Hypothalamus (tissue), 51 donors: ENCODE data around the gene TOE1.
"Not testable (repeated sequence)": the region's sequence is repeated elsewhere in the genome, so short reads cannot be mapped to it uniquely, and the experiment has no call there.

ENCODE experiments used
- DNase-seq, 51 donors: peaks; one replicate each; lab custom pipeline; 2025; lab: John Stamatoyannopoulos, UW

Gene TOE1

GRCh38 chr1:45339789-45340558, at the start of gene TOE1, which contains the start of gene MUTYH:
TOE1 (plus strand) TSS chr1:45340170; CDS start chr1:45340253, 83 bp downstream.
MUTYH (minus strand) TSS chr1:45340440; CDS start chr1:45334505, 5,935 bp downstream.
- peak; percentile 44 to 93 (median 81) for DNase-seq

- DNase-seq: not testable (repeated sequence)
These were observed 49.0 kb upstream of the TOE1 start for GRCh38 chr1:45291002-45291401.

- no peak for DNase-seq
These were observed 48.3 kb upstream of the TOE1 start for GRCh38 chr1:45291716-45292115.

- peak in 20 of 51 donors; percentile 2 to 62 (median 16) for DNase-seq
These were observed 42.2 kb upstream of the TOE1 start for GRCh38 chr1:45297666-45298356.

- no peak for DNase-seq
These were observed 40.7 kb upstream of the TOE1 start for GRCh38 chr1:45299296-45299695.

- peak in 25 of 51 donors; percentile 2 to 68 (median 29) for DNase-seq
These were observed 39.8 kb upstream of the TOE1 start for GRCh38 chr1:45299981-45300668.

GRCh38 chr1:45300669-45300997, 39.3 kb upstream of the TOE1 start:
- no peak for DNase-seq

GRCh38 chr1:45302505-45303150, 37.3 kb upstream of the TOE1 start:
- DNase-seq: no peak

- peak; percentile 57 to 99 (median 96) for DNase-seq
These were observed 36.3 kb upstream of the TOE1 start for GRCh38 chr1:45303520-45304310.

GRCh38 chr1:45304311-45305081, 35.5 kb upstream of the TOE1 start:
- peak in 5 of 51 donors; percentile 7 to 59 (median 43) for DNase-seq

GRCh38 chr1:45305231-45305630, 34.7 kb upstream of the TOE1 start:
- no peak for DNase-seq

GRCh38 chr1:45306319-45306718, 33.7 kb upstream of the TOE1 start:
- no peak for DNase-seq

- DNase-seq: no peak
These were observed 33.1 kb upstream of the TOE1 start for GRCh38 chr1:45306905-45307304.

- DNase-seq: no peak
These were observed 25.7 kb upstream of the TOE1 start for GRCh38 chr1:45314266-45314665.

- no peak for DNase-seq
These were observed 22.8 kb upstream of the TOE1 start for GRCh38 chr1:45317166-45317565.

- no peak for DNase-seq
These were observed 20.2 kb upstream of the TOE1 start for GRCh38 chr1:45319761-45320160.

- DNase-seq: no peak
These were observed 18.5 kb upstream of the TOE1 start for GRCh38 chr1:45321444-45321843.

- DNase-seq: no peak
These were observed 17.4 kb upstream of the TOE1 start for GRCh38 chr1:45322486-45323040.
